ENCODE data around the gene CDS2. TPM values are rescaled to one million over a fixed set of nuclear protein-coding genes. Genes with fewer than 3 reads are reported as not detected.

CDS2 gene
- total RNA-seq, 4 donors from 2014 or later = 34.0 to 55.4 (median 40.9) TPM

DNA sequence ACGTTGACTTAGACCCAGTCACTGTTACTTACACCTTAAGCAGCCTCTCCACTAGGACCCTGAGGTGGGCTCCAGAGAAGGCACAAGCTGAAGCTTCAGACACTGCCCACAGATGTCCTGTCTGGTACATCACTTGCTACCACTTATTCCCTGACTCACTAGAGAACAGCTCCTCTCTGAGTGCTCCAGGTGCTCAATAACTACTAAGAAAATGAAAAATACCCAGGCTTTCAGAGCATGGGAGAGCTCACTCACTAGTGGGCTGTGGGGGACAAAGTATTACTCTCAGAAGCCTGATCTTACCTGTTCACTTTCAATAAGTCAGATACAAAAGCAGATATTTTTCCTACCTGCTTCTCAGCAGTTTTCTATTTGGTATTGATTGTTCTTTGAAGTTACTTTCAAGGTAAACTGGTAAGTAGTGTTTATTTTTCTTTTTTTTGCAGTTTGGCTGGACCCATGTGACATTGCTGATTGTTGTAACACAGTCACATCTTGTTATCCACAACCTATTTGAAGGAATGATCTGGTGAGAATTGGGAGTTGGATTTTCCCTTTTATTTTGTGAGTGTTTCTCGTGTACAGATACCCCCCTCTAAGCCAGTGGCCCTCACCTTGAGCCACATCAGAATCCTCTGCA lies 55.9 kb downstream of the CDS2 start:
- Histone ChIP-seq H3K4me1 (peaks cover 0 to 5% of the 10 kb centered on the region in 2 donors), H3K27ac (no peak overlapping the region), H3K9me3 (no peaks in the 10 kb centered on the region), H3K36me3 (peaks cover 22 to 30% of the 10 kb centered on the region in 2 donors), H3K4me3 (replicated peaks in 1 of 3) (no peak overlapping the region), H3K27me3 (no peaks in the 10 kb centered on the region)
- intact Hi-C loops (cut with DNase I) = no loop called here
- WGBS, 2 donors = 73 to 91% methylated on average over 2 of the region's 2 CpGs
- DNase-seq = no peak
- TF ChIP-seq, protein P1, sequence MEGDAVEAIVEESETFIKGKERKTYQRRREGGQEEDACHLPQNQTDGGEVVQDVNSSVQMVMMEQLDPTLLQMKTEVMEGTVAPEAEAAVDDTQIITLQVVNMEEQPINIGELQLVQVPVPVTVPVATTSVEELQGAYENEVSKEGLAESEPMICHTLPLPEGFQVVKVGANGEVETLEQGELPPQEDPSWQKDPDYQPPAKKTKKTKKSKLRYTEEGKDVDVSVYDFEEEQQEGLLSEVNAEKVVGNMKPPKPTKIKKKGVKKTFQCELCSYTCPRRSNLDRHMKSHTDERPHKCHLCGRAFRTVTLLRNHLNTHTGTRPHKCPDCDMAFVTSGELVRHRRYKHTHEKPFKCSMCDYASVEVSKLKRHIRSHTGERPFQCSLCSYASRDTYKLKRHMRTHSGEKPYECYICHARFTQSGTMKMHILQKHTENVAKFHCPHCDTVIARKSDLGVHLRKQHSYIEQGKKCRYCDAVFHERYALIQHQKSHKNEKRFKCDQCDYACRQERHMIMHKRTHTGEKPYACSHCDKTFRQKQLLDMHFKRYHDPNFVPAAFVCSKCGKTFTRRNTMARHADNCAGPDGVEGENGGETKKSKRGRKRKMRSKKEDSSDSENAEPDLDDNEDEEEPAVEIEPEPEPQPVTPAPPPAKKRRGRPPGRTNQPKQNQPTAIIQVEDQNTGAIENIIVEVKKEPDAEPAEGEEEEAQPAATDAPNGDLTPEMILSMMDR (IDR thresholded peaks at IDR 0.05) = no peak
- TF ChIP-seq POLR2A (IDR thresholded peaks at IDR 0.05) = no peak

DNA sequence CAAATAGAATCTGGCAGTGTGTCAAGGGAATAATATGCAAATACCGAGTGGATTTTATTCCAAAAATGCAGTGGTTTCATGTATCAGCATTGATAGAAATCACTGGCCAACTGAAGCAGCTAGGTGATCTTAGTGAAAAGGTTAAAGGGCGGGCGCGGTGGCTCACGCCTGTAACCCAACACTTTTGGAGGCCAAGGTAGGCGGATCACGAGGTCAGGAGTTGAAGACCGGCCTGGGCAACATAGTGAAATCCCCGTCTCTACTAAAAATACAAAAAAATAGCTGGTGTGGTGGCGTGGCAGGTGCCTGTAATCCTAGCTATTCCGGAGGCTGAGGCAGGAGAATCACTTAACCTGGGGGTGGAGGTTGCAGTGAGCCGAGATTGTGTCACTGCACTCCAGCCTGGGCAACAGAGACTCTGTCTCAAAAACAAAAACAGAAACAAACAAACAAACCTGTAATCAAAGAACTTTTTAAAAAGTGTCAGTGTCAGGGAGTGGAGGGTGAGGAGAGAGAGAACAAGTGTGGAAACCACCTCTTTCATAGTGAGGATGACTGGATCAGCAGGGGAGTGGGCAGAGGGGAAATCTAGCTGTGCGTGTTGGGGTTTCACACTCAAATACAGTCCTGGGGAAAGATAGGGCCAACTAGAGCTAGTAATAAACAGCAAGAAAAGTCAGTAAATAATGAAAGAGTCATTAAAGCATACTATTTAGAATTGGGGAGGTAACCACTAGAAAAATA lies 57.1 kb downstream of the CDS2 start:
- intact Hi-C loops (cut with DNase I) = no loop called here
- 89 to 92% methylated on average over 13 of the region's 13 CpGs for WGBS, 2 donors
- Histone ChIP-seq H3K4me1 (peaks cover 0 to 5% of the 10 kb centered on the region in 2 donors), H3K27me3 (no peaks in the 10 kb centered on the region), H3K4me3 (replicated peaks in 1 of 3) (no peak overlapping the region), H3K27ac (no peak overlapping the region), H3K36me3 (peaks cover 28 to 30% of the 10 kb centered on the region in 2 donors), H3K9me3 (no peaks in the 10 kb centered on the region)
- TF ChIP-seq, protein P1 (IDR thresholded peaks at IDR 0.05) = no peak
- no peak for TF ChIP-seq POLR2A (IDR thresholded peaks at IDR 0.05)
- no peak for DNase-seq

DNA sequence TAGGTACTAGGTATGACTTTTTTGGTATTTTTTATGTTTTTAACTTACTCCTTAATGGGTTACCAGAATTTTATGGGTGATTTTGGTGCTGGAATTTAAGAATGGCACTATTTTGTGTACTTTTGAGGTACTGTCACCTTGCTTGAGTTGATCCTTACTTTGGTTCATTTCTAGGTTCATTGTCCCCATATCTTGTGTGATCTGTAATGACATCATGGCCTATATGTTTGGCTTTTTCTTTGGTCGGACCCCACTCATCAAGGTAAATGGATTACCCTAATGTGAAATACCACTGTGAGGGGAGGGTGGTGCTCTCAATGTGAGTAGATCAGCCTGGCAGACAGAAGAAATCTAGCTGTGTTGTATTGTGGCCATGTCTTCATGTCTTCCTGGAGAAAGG lies 57.9 kb downstream of the CDS2 start:
- H3K9me3 ChIP-seq = no peaks in the 10 kb centered on the region
- WGBS, 2 donors = 94 to 100% methylated on average over 1 of the region's 1 CpG
- TF ChIP-seq, protein P1 (IDR thresholded peaks at IDR 0.05) = no peak
- TF ChIP-seq POLR2A (IDR thresholded peaks at IDR 0.05) = no peak
- H3K4me3 ChIP-seq (replicated peaks in 1 of 3) = no peak overlapping the region
- H3K27ac ChIP-seq = no peak overlapping the region
- H3K27me3 ChIP-seq = no peaks in the 10 kb centered on the region
- peaks cover 30 to 33% of the 10 kb centered on the region in 2 donors for H3K36me3 ChIP-seq
- intact Hi-C loops (cut with DNase I) = no loop called here
- H3K4me1 ChIP-seq = peaks cover 0 to 5% of the 10 kb centered on the region in 2 donors
- DNase-seq = no peak

DNA sequence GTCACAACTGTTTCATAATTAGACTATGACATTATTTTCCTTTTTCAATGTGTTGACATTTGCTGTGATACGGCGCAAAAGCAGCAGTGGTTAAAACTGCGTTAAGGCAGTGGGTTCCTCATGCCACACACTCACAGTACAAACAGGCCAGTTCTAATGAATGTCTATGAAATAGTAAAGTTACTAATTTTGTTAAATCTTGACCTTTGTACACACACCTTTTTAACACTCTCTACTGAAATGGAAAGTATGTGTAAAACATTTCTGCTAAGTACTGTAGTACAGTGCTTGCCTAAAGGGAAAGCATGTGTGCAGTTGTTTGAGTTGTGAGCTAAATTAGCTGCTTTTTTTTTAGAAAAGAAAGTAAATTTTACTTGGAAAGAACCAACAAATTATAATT lies 60.3 kb downstream of the CDS2 start:
- H3K36me3 ChIP-seq = peaks cover 35 to 42% of the 10 kb centered on the region in 2 donors
- no peaks in the 10 kb centered on the region for H3K27me3 ChIP-seq
- no peak for TF ChIP-seq POLR2A (IDR thresholded peaks at IDR 0.05)
- TF ChIP-seq, protein P1 (IDR thresholded peaks at IDR 0.05) = no peak
- intact Hi-C loops (cut with DNase I) = no loop called here
- H3K27ac ChIP-seq = no peak overlapping the region
- WGBS, 2 donors = 89 to 94% methylated on average over 3 of the region's 3 CpGs
- H3K9me3 ChIP-seq = no peaks in the 10 kb centered on the region
- DNase-seq = no peak
- H3K4me1 ChIP-seq = no peaks in the 10 kb centered on the region
- H3K4me3 ChIP-seq (replicated peaks in 1 of 3) = no peak overlapping the region

DNA sequence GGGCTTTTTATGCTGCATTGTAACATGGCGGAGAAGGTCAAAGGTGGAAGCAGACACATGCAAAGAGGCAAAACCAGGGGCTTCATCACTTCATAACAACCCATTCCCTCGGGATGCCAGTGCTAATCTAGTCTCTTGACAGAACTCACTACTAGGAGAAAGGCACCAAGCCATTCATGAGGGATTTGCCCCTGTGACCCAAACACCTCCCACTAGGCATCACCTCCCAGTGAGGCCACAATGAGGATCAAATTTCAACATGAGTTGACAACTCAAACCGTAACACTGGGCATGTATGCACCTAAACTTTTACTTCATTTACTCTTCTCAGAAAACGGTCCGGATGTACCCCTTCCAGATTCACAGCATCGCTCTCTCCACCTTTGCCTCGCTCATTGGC lies 61.9 kb downstream of the CDS2 start:
- intact Hi-C loops (cut with DNase I) = no loop called here
- 80 to 87% methylated on average over 7 of the region's 7 CpGs for WGBS, 2 donors

More for the DNA sequence above, 61.9 kb downstream of the CDS2 start:
- Histone ChIP-seq H3K4me3 (replicated peaks in 1 of 3) (no peak overlapping the region), H3K4me1 (no peaks in the 10 kb centered on the region), H3K27ac (no peak overlapping the region), H3K36me3 (peaks cover 35% of the 10 kb centered on the region in 2 donors), H3K27me3 (no peaks in the 10 kb centered on the region), H3K9me3 (no peaks in the 10 kb centered on the region)
- no peak for DNase-seq
- TF ChIP-seq, protein P1 (IDR thresholded peaks at IDR 0.05) = no peak
- no peak for TF ChIP-seq POLR2A (IDR thresholded peaks at IDR 0.05)
